ENCODE data around the gene AIPL1.

AIPL1 gene

DNA sequence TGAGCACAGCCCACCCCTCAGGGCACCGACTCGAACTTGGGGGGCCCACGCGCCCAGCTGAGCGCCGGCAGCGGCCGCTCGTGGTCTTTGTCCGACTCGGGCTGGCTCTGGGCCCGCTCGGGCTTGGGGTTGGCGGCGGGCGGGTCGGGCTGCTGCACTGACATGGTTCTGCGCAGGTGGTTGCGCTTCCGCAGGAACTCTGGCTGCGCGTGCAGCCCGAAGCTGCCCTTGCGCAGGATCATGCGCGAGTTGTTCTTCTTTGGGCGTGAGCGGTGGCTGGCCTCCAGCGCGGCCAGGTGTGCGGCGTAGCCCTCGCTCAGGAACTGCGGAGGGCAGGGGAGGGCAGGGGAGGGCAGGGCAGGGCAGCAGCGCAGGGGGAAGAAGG is 20.4 kb upstream of the AIPL1 start:
- peak overlapping the region; percentile 70 for H3K4me3 ChIP-seq (ENCODE audit: low read length)
- peak overlapping the region; percentile 79 for H3K9ac ChIP-seq (ENCODE audit: low read length)
- peaks cover 5% of the 10 kb centered on the region for H3K36me3 ChIP-seq (ENCODE audit: control insufficient read depth, low read depth, low read length)
- no peaks in the 10 kb centered on the region for H3K27me3 ChIP-seq (ENCODE audit: control insufficient read depth, insufficient read depth, low read length)
- peaks cover 39% of the 10 kb centered on the region for H3K4me1 ChIP-seq (ENCODE audit: control insufficient read depth, low read depth, low read length)
- H3K27ac ChIP-seq (ENCODE audit: low read length), result no peak overlapping the region
- H3K9me3 ChIP-seq (ENCODE audit: control insufficient read depth, low read depth, low read length), result no peaks in the 10 kb centered on the region

DNA sequence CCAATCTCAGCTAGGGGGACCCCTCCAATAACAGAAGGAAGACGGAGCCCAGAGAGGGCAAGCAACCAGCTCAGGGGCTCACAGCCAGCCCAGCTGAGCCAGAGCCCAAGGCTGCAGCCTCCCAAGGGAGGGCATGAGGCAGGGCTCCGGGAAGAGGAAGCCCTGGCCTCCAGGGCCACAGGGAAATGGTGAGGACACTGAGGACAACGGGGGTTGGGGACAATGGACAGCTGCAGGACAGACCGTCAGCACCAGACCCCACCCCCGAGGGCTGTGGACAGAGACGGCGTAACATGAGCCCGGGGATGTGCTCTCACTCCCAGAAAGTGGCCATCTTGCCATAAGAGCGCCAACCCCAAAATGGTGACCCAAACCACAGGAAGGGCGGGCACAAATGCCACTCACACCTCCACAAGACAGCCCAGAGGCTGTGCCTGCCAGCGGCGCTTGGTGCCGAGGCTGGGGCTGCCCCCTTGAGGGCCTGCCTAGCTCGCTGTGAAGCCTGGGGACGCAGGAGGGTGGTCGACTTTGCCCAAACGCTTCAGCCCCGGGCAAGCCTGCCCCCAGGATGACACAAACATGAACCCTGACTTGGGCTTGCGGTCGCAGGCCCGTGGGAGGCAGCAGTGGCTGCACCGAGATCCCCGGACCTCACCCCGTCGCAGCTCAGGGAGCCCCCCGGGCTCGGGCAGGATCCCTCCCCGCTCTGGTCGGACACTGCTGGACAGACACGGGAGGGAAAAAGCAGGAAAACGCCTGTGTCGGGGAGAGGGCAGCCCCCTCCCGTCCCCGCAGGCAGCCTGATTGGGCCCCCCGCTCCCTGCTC is 19.8 kb upstream of the AIPL1 start:
- Histone ChIP-seq H3K27ac (ENCODE audit: low read length) (peak overlapping the region; percentile 30), H3K4me1 (ENCODE audit: control insufficient read depth, low read depth, low read length) (peaks cover 40% of the 10 kb centered on the region), H3K4me3 (ENCODE audit: low read length) (peak overlapping the region; percentile 70), H3K9me3 (ENCODE audit: control insufficient read depth, low read depth, low read length) (no peaks in the 10 kb centered on the region), H3K27me3 (ENCODE audit: control insufficient read depth, insufficient read depth, low read length) (no peaks in the 10 kb centered on the region), H3K9ac (ENCODE audit: low read length) (peak overlapping the region; percentile 79), H3K36me3 (ENCODE audit: control insufficient read depth, low read depth, low read length) (peaks cover 11% of the 10 kb centered on the region)

DNA sequence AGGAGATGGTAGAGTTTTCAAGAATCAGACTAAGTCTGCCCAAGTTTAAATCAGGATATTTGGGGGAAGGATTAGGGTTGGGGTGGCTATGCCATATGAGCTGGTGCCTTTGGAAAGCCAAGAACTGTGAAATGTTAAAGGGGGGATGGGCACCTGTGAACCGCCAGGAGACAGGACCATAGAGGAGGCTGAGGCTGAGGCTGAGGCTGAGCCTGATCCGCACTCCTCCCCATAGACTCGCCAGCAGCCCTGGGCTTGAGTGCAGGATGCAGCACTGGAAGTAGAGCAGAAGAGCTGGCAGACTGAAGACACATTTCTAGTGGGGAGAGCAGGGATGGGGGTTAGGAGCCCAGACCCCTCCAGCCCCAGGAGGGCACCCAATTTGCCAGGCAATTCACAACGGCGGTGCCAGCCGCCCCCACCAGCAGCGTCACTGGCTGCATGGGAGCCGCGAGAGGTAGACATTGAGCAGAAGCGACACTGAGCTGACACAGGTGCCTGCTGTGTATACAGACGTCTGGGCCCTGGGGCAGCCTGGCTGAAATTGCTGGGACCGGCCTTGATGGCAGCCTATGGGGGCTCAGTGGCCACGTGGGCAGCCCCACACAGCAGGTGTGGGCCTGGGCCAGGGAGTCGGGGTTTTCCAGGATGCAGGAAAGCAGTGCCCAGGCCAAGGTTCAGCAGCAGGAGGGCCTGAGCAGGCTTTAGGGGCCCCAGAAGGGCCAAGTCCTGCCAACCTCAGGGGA is 18.5 kb upstream of the AIPL1 start:
- Histone ChIP-seq H3K27ac (ENCODE audit: low read length) (no peak overlapping the region), H3K9ac (ENCODE audit: low read length) (no peak overlapping the region), H3K27me3 (ENCODE audit: control insufficient read depth, insufficient read depth, low read length) (no peaks in the 10 kb centered on the region), H3K9me3 (ENCODE audit: control insufficient read depth, low read depth, low read length) (no peaks in the 10 kb centered on the region), H3K4me1 (ENCODE audit: control insufficient read depth, low read depth, low read length) (peaks cover 40% of the 10 kb centered on the region), H3K36me3 (ENCODE audit: control insufficient read depth, low read depth, low read length) (peaks cover 24% of the 10 kb centered on the region), H3K4me3 (ENCODE audit: low read length) (no peak overlapping the region)

DNA sequence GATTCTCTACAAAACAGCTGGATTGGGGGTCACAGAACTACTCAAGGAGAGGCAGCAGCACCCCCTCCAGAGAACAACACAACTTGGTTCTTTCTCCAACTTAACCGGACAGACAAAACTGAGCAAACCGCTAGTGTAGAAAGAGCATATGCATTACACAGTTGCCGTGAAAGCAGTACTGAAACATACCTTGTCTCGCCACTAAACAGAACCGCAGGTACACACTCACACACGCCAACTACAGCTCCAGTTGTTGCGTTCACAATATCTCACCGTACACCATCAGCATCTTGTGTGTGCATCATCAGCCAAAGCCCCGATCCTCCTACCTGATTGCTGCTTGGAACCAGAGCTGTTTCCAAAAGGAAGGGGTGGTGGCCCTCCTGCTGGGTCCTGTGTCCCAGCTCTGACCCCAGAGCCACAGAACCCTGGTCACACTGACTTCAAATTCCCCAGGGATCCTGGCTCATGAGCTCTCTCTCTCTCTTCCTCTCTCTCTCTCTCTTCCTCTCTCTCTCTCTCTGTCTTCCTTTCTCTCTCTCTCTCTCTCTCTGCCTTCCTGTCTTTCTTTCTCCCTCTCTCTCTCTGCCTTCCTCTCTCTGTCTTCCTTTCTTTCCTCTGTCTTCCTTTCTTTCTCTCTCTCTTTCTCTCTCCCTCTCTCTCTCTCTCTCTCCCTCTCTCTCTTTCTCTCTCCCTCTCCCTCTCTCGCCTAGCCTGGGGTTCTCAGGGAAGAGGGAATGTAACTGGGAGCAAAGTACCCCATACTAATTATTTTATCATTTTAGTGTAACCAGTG is 17.7 kb upstream of the AIPL1 start:
- H3K36me3 ChIP-seq (ENCODE audit: control insufficient read depth, low read depth, low read length), result peaks cover 31% of the 10 kb centered on the region
- no peaks in the 10 kb centered on the region for H3K27me3 ChIP-seq (ENCODE audit: control insufficient read depth, insufficient read depth, low read length)
- H3K4me1 ChIP-seq (ENCODE audit: control insufficient read depth, low read depth, low read length), result peaks cover 36% of the 10 kb centered on the region
- no peak overlapping the region for H3K27ac ChIP-seq (ENCODE audit: low read length)
- no peak overlapping the region for H3K4me3 ChIP-seq (ENCODE audit: low read length)
- H3K9me3 ChIP-seq (ENCODE audit: control insufficient read depth, low read depth, low read length), result no peaks in the 10 kb centered on the region
- H3K9ac ChIP-seq (ENCODE audit: low read length), result no peak overlapping the region

DNA sequence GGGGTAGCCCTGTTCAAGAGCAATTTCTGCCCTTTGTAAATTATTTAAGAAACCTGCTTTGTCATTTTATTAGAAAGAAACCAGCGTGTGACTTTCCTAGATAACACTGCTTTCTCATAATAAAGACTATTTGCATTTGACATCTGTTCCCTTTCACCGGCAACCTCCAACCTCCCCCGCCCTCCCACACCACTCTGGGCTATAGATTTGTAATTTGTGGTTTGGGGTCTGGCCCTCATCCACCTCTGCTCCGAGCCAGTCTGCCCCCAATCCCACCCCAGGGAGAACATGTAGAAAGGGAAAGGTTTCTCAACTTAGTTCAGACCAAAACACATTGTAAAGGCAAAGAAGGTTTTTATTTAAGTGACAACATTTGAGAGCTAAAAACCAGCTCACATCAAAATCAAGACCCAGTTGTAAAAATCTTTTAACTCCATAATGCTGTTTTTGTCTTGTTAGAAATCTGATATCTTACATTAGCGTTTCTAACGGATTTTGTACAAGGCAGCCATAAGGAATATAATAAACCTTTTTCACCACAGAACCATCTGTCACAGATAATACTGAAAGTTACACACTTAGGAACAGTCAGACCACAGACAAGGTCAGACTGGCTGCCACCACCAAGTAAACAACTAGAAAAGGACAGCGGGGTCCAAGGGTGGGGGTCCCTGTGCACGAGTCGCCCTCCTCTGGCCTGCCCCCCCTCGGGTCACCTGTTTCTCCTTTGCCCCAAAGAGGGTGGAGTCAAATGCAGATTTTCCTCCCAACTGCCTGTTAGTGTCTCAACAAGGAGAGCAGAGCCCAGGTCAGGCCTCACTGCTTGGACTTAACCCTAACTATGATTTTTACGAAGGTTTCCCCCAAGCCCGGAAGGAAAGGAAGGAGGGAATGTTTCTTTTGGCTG is 16.3 kb upstream of the AIPL1 start:
- H3K9ac ChIP-seq (ENCODE audit: low read length), result no peak overlapping the region
- H3K9me3 ChIP-seq (ENCODE audit: control insufficient read depth, low read depth, low read length), result no peaks in the 10 kb centered on the region
- H3K27ac ChIP-seq (ENCODE audit: low read length), result no peak overlapping the region
- H3K36me3 ChIP-seq (ENCODE audit: control insufficient read depth, low read depth, low read length), result peaks cover 45% of the 10 kb centered on the region
- no peak overlapping the region for H3K4me3 ChIP-seq (ENCODE audit: low read length)
- H3K27me3 ChIP-seq (ENCODE audit: control insufficient read depth, insufficient read depth, low read length), result no peaks in the 10 kb centered on the region
- H3K4me1 ChIP-seq (ENCODE audit: control insufficient read depth, low read depth, low read length), result peaks cover 36% of the 10 kb centered on the region

DNA sequence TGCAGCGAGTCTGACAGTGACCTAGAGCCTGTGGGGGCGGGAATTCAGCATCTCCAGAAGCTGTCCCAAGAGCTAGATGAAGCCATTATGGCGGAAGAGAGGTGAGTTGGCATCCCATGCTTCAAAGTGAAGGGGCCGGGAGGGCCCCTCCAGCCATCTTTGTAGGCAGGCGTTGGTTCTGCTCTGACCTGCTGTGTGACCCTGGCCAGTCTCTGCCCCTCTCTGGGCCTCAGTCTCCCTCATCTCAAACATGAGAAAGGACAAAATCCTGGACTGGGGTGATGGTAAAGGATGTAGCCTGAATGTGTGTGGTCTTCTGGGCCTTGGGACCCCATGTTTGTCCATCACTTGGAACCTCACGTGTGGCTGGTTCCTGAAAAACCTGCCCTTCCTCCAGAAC is 14.4 kb upstream of the AIPL1 start:
- Histone ChIP-seq H3K9ac (ENCODE audit: low read length) (no peak overlapping the region), H3K9me3 (ENCODE audit: control insufficient read depth, low read depth, low read length) (no peaks in the 10 kb centered on the region), H3K27me3 (ENCODE audit: control insufficient read depth, insufficient read depth, low read length) (no peaks in the 10 kb centered on the region), H3K27ac (ENCODE audit: low read length) (no peak overlapping the region), H3K4me1 (ENCODE audit: control insufficient read depth, low read depth, low read length) (peaks cover 41% of the 10 kb centered on the region), H3K4me3 (ENCODE audit: low read length) (no peak overlapping the region), H3K36me3 (ENCODE audit: control insufficient read depth, low read depth, low read length) (peaks cover 55% of the 10 kb centered on the region)

DNA sequence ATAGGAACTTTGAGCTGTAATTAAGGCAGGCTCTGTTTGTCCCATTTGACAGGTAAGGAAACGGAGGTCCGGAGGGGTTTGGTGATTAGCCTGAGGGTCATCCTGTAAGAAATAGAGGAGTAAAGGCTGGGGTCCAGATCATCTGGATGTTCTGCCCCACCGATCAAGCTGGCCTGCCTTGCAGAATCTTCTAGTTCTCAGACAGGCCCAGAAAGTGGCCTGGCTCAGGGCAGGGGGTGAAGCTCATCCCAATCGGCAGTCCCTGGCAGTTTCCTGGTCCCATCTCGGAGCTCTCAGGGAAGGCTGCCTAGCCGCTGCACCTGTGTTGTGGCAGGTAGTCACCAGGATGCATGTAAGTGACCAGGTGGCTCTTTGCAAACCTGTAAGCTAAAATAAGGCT is 13.6 kb upstream of the AIPL1 start:
- Histone ChIP-seq H3K9me3 (ENCODE audit: control insufficient read depth, low read depth, low read length) (no peaks in the 10 kb centered on the region), H3K27ac (ENCODE audit: low read length) (no peak overlapping the region), H3K4me1 (ENCODE audit: control insufficient read depth, low read depth, low read length) (peaks cover 33% of the 10 kb centered on the region), H3K4me3 (ENCODE audit: low read length) (no peak overlapping the region), H3K27me3 (ENCODE audit: control insufficient read depth, insufficient read depth, low read length) (no peaks in the 10 kb centered on the region), H3K9ac (ENCODE audit: low read length) (no peak overlapping the region), H3K36me3 (ENCODE audit: control insufficient read depth, low read depth, low read length) (peaks cover 55% of the 10 kb centered on the region)

DNA sequence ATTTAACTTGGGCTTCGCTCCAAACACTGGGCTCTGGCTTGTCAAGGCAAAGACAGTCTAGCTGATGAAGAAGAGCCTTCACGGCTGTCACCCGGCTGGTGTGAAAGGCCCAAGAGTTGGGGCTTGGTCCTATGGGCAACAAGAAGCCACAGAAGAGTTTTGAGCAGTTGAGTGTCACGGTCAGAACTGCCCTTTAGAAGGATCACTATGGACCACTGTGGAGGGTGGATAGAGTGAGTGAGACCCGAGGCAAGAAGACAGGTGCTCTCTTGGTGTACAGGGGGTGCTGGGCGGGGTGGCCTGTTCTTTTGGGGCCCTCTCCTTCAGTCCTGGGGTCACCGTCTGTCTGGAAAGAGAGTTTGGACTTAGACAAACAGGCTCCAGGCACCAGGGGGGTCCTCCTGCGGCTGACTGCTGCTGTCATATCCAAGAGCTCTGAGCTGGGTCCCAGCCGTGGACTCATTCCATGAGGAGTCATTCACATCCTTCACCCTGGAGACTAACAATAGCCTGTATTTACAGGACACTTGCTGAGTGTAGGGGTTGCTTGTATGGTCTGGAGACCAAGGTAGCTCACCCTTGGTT is 11.7 kb upstream of the AIPL1 start:
- no peaks in the 10 kb centered on the region for H3K27me3 ChIP-seq (ENCODE audit: control insufficient read depth, insufficient read depth, low read length)
- no peaks in the 10 kb centered on the region for H3K9me3 ChIP-seq (ENCODE audit: control insufficient read depth, low read depth, low read length)
- no peak overlapping the region for H3K9ac ChIP-seq (ENCODE audit: low read length)
- H3K4me3 ChIP-seq (ENCODE audit: low read length), result no peak overlapping the region
- H3K36me3 ChIP-seq (ENCODE audit: control insufficient read depth, low read depth, low read length), result peaks cover 55% of the 10 kb centered on the region
- peaks cover 22% of the 10 kb centered on the region for H3K4me1 ChIP-seq (ENCODE audit: control insufficient read depth, low read depth, low read length)
- H3K27ac ChIP-seq (ENCODE audit: low read length), result no peak overlapping the region

DNA sequence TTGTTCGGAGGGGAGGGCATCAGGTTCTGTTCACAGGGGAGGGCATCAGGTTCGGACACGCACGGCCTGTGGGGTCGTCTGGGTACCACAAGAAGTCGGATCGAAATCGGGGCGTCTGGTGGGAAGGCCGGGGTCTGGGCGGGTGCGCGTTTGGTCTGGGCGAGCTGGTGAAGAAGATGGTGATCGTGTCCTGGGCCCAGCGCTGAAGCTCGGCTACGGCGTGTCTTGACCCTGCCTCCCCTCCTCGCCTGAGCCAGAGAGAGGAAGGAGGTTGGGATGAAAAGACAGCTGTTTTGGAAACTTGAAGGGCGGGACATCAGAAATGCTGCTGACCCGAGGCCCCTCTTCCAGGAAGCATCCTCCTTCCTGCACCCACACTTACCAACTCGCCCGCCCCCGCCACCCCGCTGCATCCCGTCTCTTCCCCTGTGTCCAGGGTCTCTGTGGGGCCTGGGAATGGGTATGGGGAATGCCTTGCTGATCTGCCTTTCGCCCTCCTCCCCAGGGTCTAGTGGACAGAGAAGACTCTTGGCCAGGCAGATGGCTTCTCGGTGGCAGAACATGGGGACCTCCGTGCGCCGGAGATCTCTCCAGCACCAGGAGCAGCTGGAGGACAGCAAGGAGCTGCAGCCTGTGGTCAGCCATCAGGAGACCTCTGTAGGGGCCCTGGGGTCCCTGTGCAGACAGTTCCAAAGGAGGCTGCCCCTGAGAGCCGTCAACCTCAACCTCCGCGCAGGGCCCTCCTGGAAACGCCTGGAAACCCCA is 9.8 kb upstream of the AIPL1 start:
- H3K4me3 ChIP-seq (ENCODE audit: low read length), result peak overlapping the region; percentile 92

More for the DNA sequence above, 9.8 kb upstream of the AIPL1 start:
- Histone ChIP-seq H3K9ac (ENCODE audit: low read length) (peak overlapping the region; percentile 88), H3K27ac (ENCODE audit: low read length) (peak overlapping the region; percentile 48), H3K27me3 (ENCODE audit: control insufficient read depth, insufficient read depth, low read length) (no peaks in the 10 kb centered on the region), H3K9me3 (ENCODE audit: control insufficient read depth, low read depth, low read length) (no peaks in the 10 kb centered on the region), H3K36me3 (ENCODE audit: control insufficient read depth, low read depth, low read length) (peaks cover 44% of the 10 kb centered on the region), H3K4me1 (ENCODE audit: control insufficient read depth, low read depth, low read length) (peaks cover 28% of the 10 kb centered on the region)
